AG10803 (cell line): ENCODE results near the gene FLNB.

Experiments used
- DNase-seq: peaks from one replicate; pipeline ENCODE4 v3.0.0; 2010; ENCODE audit warnings: low read depth
- H3K4me3 ChIP-seq: 2 replicates; pipeline ENCODE4 v1.5.1; 2011; ENCODE audit warnings: mild to moderate bottlenecking, low read length, control low read depth
- CTCF ChIP-seq: conservative IDR thresholded peaks from 2 replicates; pipeline ENCODE4 v1.5.1; 2011; ENCODE audit warnings: mild to moderate bottlenecking, low read length, control low read depth, inconsistent platforms

The FLNB gene

GRCh38 chr3:57992452-57993213 lies 15.6 kb upstream of the FLNB start:
- no peak for DNase-seq
- TF ChIP-seq CTCF: no peak

GRCh38 chr3:57998366-57999283 lies 9.6 kb upstream of the FLNB start:
- DNase-seq: no peak
- H3K4me3 ChIP-seq: no peak overlapping the region
- TF ChIP-seq CTCF: no peak

More at GRCh38 chr3:57992452-57993213, 15.6 kb upstream of the FLNB start:
- H3K4me3 ChIP-seq: no peak overlapping the region

GRCh38 chr3:57999417-58000115 lies 8.7 kb upstream of the FLNB start:
- H3K4me3 ChIP-seq: no peak overlapping the region
- TF ChIP-seq CTCF: no peak
- no peak for DNase-seq

- TF ChIP-seq CTCF: no peak
- DNase-seq: no peak
- H3K4me3 ChIP-seq: no peak overlapping the region
Measured at GRCh38 chr3:58000306-58001085, 7.7 kb upstream of the FLNB start.

- no peak overlapping the region for H3K4me3 ChIP-seq
- TF ChIP-seq CTCF: no peak
- no peak for DNase-seq
Measured at GRCh38 chr3:58001086-58001467, 7.1 kb upstream of the FLNB start.

GRCh38 chr3:58001979-58002378 lies 6.2 kb upstream of the FLNB start:
- no peak for DNase-seq
- no peak overlapping the region for H3K4me3 ChIP-seq
- no peak for TF ChIP-seq CTCF
